Upper lobe of left lung (tissue), 6 donors: Measurements from ENCODE around the gene KIAA1614. TPM values are rescaled to one million over a fixed set of nuclear protein-coding genes. Genes with fewer than 3 reads are reported as not detected.

Experiments
- ATAC-seq, 2 donors: fragments of 200-7000 bp; cut with Tn5 transposase; one replicate each; pipeline ENCODE4 v1.9.1; 2022; ENCODE audit warnings: mild to moderate bottlenecking in 2 of 2, moderate library complexity in 2 of 2; ENCODE audit not compliant: low FRiP score in 2 of 2
- DNase-seq, 2 donors: peaks; one replicate each; pipeline ENCODE4 v3.0.0-alpha.2; 2019 to 2020
- H3K27ac ChIP-seq, 4 donors: fragments of 200-600 bp; sonication (generic); one replicate each; pipeline ENCODE4 v1.5.1; 2016 to 2019
- H3K27me3 ChIP-seq, 4 donors: fragments of 200-600 bp; sonication (generic); one replicate each; pipeline ENCODE4 v1.5.1; 2017 to 2019
- H3K36me3 ChIP-seq, 4 donors: fragments of 200-600 bp; sonication (generic); one replicate each; pipeline ENCODE4 v1.5.1; 2016 to 2019
- H3K4me1 ChIP-seq, 4 donors: fragments of 200-600 bp; sonication (generic); one replicate each; pipeline ENCODE4 v1.5.1; 2018 to 2019
- H3K4me3 ChIP-seq, 4 donors: fragments of 200-600 bp; sonication (generic); one replicate each; pipeline ENCODE4 v1.5.1; 2017 to 2019; ENCODE audit warnings: mild to moderate bottlenecking in 2 of 4, moderate library complexity in 1 of 4
- H3K9me3 ChIP-seq, 4 donors: fragments of 200-600 bp; sonication (generic); one replicate each; pipeline ENCODE4 v1.5.1; 2018 to 2019
- EP300 ChIP-seq, 4 donors: sonication (generic); formaldehyde crosslinking; IDR thresholded peaks; one replicate each; pipeline ENCODE4 v1.5.1; 2017; ENCODE audit warnings: antibody characterized with exemption in 4 of 4, control low read depth in 2 of 4
- POLR2A ChIP-seq, 4 donors: fragments of 450-650 bp; IDR thresholded peaks; one replicate each; pipeline ENCODE4 v1.5.1; 2016 to 2017; ENCODE audit warnings: antibody characterized with exemption in 4 of 4, mild to moderate bottlenecking in 2 of 4
- POLR2AphosphoS5 ChIP-seq, 2 donors: sonication (generic); formaldehyde crosslinking; IDR thresholded peaks; one replicate each; pipeline ENCODE4 v1.5.1; 2017; ENCODE audit warnings: antibody characterized with exemption in 2 of 2
- WGBS, 2 donors: methylation state at CpG; one replicate each; pipeline ENCODE4 v1.1.5; 2017 to 2018; 5-methylcytosine and 5-hydroxymethylcytosine counted together
- total RNA-seq, 6 donors: library from RNA; depleted of rRNA in 4 of 6; stranded (reverse); fragments of >200 nt in 4 of 6; gene quantifications; one replicate each; pipeline versions ENCODE4 v1.1.0 to v1.2.1, GENCODE V29; 2016 to 2021
- TF ChIP-seq, protein P1 (sequence below), 6 experiments: fragments of 450-650 bp in 4 of 6; fragments of 200-600 bp in 2 of 6; sonication (generic) in 2 of 6; IDR thresholded peaks; one replicate each; pipeline ENCODE4 v1.5.1; 2016 to 2019; ENCODE audit warnings: antibody characterized with exemption in 6 of 6
- donor health status: DM: no; HTN: no; CAD: no; lungs with moderate emphysema.
- donor health status: DM: no; HTN: yes; CAD: no; lungs with severe emphysema.

Gene KIAA1614
- 10 to 100 TPM in 1 of 6 donors, 1 to 10 TPM in 4, under 1 TPM in 1; 0.79 to 11.9 (median 4.4) TPM for total RNA-seq

DNA sequence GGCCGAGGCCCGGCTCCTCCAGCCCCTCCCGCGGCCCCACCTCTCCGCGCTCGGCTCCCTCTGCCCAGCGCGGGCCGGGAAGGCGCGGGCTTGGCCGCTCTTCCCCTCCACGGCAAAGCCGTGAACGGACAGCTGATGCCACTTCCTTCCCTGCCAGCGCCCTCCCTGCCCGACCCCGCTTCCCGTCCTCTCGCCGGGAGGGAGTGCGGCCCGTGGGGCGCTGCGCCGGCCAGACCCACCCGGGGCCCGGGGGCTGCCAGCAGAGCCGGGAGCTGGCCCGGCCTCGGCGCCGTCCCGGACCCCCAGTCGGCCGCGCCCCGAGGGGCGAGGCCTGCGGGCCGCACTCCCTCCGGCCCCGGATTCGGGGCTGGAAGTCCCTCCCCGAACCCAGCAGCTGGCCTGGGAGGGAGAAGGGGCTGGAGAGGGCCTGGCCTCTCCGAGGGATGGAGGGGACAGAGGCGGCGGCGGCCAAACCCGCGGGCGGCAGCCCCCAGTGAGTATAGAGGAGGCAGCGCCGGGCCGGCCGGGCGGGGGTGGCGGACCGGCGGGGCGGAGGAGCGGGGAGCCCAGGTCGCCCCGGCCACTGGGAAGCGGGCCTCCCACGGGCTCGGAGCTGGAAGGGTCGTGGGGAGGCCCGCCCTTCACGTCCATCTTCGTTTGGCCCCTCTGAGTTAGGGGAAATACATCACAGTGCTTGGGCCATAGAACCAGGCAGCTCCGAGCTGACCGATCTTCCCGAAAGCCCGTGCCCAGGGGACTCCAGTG, at the start of gene KIAA1614:
Gene KIAA1614 (plus strand): TSS at position 97 of the 765 bp plus-strand sequence. CDS start 347 bp downstream, at position 444.
- Histone ChIP-seq H3K36me3 (peaks cover 0 to 4% (median 0%) of the 10 kb centered on the region in 4 donors), H3K27ac (peak within 1 kb of the TSS; percentile 79 to 92 (median 86)), H3K27me3 (peaks cover 0 to 12% (median 2%) of the 10 kb centered on the region in 4 donors), H3K9me3 (no peaks in the 10 kb centered on the region), H3K4me3 (peak within 1 kb of the TSS; percentile 41 to 78 (median 61)), H3K4me1 (peaks cover 8 to 22% (median 13%) of the 10 kb centered on the region in 4 donors)
- 4 to 14% methylated on average over 19 to 37 of the region's 76 CpGs for WGBS, 2 donors
- TF ChIP-seq EP300 (IDR thresholded peaks at IDR 0.05), result no peak
- TF ChIP-seq POLR2A (IDR thresholded peaks at IDR 0.05), result no peak
- TF ChIP-seq, protein P1, sequence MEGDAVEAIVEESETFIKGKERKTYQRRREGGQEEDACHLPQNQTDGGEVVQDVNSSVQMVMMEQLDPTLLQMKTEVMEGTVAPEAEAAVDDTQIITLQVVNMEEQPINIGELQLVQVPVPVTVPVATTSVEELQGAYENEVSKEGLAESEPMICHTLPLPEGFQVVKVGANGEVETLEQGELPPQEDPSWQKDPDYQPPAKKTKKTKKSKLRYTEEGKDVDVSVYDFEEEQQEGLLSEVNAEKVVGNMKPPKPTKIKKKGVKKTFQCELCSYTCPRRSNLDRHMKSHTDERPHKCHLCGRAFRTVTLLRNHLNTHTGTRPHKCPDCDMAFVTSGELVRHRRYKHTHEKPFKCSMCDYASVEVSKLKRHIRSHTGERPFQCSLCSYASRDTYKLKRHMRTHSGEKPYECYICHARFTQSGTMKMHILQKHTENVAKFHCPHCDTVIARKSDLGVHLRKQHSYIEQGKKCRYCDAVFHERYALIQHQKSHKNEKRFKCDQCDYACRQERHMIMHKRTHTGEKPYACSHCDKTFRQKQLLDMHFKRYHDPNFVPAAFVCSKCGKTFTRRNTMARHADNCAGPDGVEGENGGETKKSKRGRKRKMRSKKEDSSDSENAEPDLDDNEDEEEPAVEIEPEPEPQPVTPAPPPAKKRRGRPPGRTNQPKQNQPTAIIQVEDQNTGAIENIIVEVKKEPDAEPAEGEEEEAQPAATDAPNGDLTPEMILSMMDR (IDR thresholded peaks at IDR 0.05), result no peak
- no peak for TF ChIP-seq POLR2AphosphoS5 (IDR thresholded peaks at IDR 0.05)
- ATAC-seq, result peak in 1 of 2 donors; percentile 87
- DNase-seq, result peak in 1 of 2 donors; percentile 88

DNA sequence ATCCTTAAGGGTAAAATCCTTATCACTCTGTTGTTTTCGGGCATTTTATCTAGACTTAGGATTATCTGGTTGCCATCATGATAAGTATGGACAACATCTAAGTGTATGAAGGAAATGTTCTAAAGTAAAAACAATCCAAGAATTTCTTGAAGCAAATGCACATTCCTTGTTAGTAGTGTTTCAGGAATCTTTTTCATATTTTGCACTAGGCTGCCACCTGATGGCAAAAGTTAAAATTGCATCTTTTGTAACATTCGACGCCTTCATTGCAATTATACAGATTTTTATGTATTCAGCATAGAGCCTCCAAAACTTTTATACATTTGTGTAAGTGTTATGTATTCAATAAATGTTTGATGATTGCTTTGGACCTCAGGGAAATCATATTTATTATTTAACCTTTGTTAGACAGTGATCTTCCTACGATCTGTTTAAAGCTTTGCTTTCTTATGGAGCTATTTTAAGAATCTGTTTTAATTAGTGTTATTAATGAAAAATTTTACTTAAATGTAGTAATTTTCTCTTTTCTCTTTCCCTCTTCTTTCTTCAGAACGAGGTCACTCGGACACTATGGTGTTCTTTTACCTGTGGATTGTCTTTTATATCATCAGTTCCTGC, 49.4 kb upstream of the KIAA1614 start:
- peaks cover 0 to 8% (median 0%) of the 10 kb centered on the region in 4 donors for H3K4me1 ChIP-seq
- peak in 1 of 2 donors; percentile 62 for ATAC-seq
- no peak overlapping the region for H3K4me3 ChIP-seq
- whole genome bisulfite sequencing, 2 donors, result 28 to 32% methylated on average over 6 of the region's 6 CpGs
- H3K27ac ChIP-seq, result no peak overlapping the region
- H3K27me3 ChIP-seq, result no peaks in the 10 kb centered on the region
- H3K36me3 ChIP-seq, result peaks cover 0 to 17% (median 3%) of the 10 kb centered on the region in 4 donors
- DNase-seq, result no peak
- TF ChIP-seq, protein P1 (IDR thresholded peaks at IDR 0.05), result peak; percentile 52 to 78 (median 68)
- no peak for TF ChIP-seq EP300 (IDR thresholded peaks at IDR 0.05)
- H3K9me3 ChIP-seq, result no peaks in the 10 kb centered on the region

GRCh38 chr1:180881806-180882509, 30.7 kb upstream of the KIAA1614 start:
- TF ChIP-seq, protein P1 (IDR thresholded peaks at IDR 0.05), result peak in 4 of 6 experiments; percentile 17 to 52 (median 42)
- TF ChIP-seq POLR2A (IDR thresholded peaks at IDR 0.05), result no peak
- Histone ChIP-seq H3K27ac (no peak overlapping the region), H3K27me3 (no peaks in the 10 kb centered on the region), H3K4me1 (no peaks in the 10 kb centered on the region), H3K36me3 (peaks cover 0 to 48% (median 4%) of the 10 kb centered on the region in 4 donors), H3K9me3 (no peaks in the 10 kb centered on the region), H3K4me3 (no peak overlapping the region)
- peak in 1 of 2 donors; percentile 59 for ATAC-seq
- 69 to 75% methylated on average over 6 of the region's 6 CpGs for WGBS, 2 donors
- no peak for DNase-seq

DNA sequence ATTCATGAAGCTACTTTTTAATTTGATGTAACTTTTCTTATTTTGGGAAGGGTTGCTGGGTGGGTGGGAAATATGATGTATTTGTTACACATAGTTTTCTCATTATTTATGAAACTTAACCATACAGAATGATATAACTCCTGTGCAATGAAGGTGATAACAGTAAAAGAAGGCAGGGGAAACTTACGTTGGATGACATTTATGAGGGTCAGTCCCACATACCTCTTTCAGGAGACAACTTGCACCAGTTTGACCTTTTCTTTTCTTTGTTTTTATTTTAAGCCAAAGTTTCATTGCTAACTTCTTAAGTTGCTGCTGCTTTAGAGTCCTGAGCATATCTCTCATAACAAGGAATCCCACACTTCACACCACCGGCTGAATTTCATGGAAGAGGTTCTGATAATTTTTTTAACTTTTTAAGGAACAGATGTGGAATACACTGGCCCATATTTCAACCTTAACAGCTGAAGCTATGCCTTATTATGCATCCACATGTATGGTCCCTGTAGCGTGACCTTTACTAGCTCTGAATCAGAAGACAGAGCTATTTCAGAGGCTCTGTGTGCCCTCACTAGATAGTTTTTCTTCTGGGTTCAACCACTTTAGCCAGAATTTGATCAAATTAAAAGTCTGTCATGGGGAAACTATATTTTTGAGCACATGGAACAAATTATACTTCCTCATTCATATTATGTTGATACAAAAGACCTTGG, 28.0 kb upstream of the KIAA1614 start:
- no peak for DNase-seq
- no peak for ATAC-seq
- H3K27ac ChIP-seq, result no peak overlapping the region
- H3K4me3 ChIP-seq, result no peak overlapping the region
- no peaks in the 10 kb centered on the region for H3K9me3 ChIP-seq
- no peaks in the 10 kb centered on the region for H3K27me3 ChIP-seq
- TF ChIP-seq POLR2A (IDR thresholded peaks at IDR 0.05) (no peak), POLR2AphosphoS5 (IDR thresholded peaks at IDR 0.05) (no peak), EP300 (IDR thresholded peaks at IDR 0.05) (no peak)
- TF ChIP-seq, protein P1 (IDR thresholded peaks at IDR 0.05), result no peak
- no peaks in the 10 kb centered on the region for H3K4me1 ChIP-seq
- WGBS, 2 donors, result 96 to 97% methylated on average over 3 of the region's 3 CpGs
- H3K36me3 ChIP-seq, result peaks cover 0 to 26% (median 4%) of the 10 kb centered on the region in 4 donors
